Chondrocyte (in vitro differentiated cells): ENCODE data around the gene CNN2. TPM values are rescaled to one million over a fixed set of nuclear protein-coding genes. Genes with fewer than 3 reads are reported as not detected.
A peak's percentile ranks its signal among the peaks of the same experiment; 100 is the strongest.
"Not testable (repeated sequence)": the region's sequence is repeated elsewhere in the genome, so short reads cannot be mapped to it uniquely, and the experiment has no call there.

Experiments used
- DNase-seq: peaks from one replicate; pipeline ENCODE4 v3.0.0; 2021; ENCODE audit warnings: mixed read lengths, low spot score
- H3K27ac Mint-ChIP-seq: one replicate; pipeline ENCODE4 v1.8.0; 2021; ENCODE audit warnings: mild to moderate bottlenecking, moderate library complexity, mixed read lengths; ENCODE audit not compliant: unreplicated experiment
- H3K27me3 Mint-ChIP-seq: 2 replicates; pipeline ENCODE4 v1.8.0; 2021; ENCODE audit warnings: low read depth, mixed read lengths
- H3K36me3 Mint-ChIP-seq: 2 replicates; pipeline ENCODE4 v1.8.0; 2021; ENCODE audit warnings: low read depth, mixed read lengths
- H3K4me1 Mint-ChIP-seq: 2 replicates; pipeline ENCODE4 v1.8.0; 2021; ENCODE audit warnings: low read depth, mild to moderate bottlenecking, mixed read lengths
- H3K4me3 Mint-ChIP-seq: one replicate; pipeline ENCODE4 v1.8.0; 2021; ENCODE audit warnings: mild to moderate bottlenecking, moderate library complexity, mixed read lengths; ENCODE audit not compliant: unreplicated experiment
- H3K9me3 Mint-ChIP-seq: 2 replicates; pipeline ENCODE4 v1.8.0; 2021; ENCODE audit warnings: low read depth, mixed read lengths
- total RNA-seq: library from RNA; stranded (reverse); gene quantifications from 3 replicates; pipeline ENCODE4 v1.2.1, GENCODE V29; 2021
- TF ChIP-seq, protein P1 (sequence below): fragments of 200-600 bp; sonication (generic); IDR thresholded peaks from 2 replicates; pipeline ENCODE4 v1.5.0; 2021; ENCODE audit warnings: antibody characterized with exemption, mild to moderate bottlenecking, moderate library complexity

CNN2 gene
- total RNA-seq, 1 donor from 2014 or later = 363 TPM

DNA sequence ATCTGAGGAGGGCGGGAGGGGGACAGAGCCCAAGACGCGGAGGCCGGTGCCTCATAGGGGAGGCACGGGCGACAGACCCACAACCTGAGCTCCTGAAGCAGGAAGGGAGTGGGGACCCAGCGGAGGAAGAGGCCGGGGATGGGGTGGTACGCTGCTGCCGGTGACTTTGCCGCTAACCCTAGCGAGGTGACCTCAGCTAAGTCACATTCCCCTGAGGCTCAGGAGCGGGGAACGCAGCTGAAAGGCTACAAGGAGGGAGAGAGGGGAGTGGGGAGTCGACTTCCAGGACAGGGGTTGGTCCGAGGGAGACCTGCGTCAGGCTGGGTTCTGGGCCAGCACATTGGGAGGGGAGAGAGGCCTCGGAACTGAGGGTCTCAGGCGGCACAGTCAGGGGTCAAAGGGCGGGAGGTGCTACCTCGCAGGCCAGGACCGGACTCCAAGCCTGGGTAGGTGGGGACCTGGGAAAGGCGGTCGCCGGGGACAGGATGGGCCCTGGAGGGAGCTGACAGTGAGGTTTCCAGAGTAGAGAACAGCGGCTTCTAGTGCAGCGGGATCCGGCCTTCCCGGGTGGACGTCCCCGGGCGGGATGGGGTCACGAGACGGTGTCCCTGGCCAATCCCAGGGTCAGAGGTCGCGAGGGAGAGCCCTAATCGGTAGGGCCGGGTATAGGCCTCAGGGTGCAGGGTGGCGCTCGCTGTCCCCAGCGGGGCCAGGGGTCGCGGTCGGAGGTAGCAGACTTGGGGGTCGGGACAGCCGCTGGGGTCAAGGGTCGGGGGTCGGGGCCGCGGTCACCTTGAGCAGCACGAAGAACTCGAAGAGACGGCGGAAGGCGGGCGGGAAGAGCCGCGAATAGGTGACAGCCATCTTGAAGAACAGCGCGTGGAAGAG, 6.2 kb upstream of the CNN2 start:
- no peak for DNase-seq
- H3K36me3 Mint-ChIP-seq = no peaks in the 10 kb centered on the region
- TF ChIP-seq, protein P1, sequence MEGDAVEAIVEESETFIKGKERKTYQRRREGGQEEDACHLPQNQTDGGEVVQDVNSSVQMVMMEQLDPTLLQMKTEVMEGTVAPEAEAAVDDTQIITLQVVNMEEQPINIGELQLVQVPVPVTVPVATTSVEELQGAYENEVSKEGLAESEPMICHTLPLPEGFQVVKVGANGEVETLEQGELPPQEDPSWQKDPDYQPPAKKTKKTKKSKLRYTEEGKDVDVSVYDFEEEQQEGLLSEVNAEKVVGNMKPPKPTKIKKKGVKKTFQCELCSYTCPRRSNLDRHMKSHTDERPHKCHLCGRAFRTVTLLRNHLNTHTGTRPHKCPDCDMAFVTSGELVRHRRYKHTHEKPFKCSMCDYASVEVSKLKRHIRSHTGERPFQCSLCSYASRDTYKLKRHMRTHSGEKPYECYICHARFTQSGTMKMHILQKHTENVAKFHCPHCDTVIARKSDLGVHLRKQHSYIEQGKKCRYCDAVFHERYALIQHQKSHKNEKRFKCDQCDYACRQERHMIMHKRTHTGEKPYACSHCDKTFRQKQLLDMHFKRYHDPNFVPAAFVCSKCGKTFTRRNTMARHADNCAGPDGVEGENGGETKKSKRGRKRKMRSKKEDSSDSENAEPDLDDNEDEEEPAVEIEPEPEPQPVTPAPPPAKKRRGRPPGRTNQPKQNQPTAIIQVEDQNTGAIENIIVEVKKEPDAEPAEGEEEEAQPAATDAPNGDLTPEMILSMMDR = no peak
- H3K4me1 Mint-ChIP-seq = peaks cover 53% of the 10 kb centered on the region
- no peaks in the 10 kb centered on the region for H3K27me3 Mint-ChIP-seq
- H3K27ac Mint-ChIP-seq = peak overlapping the region; percentile 88
- H3K9me3 Mint-ChIP-seq = no peaks in the 10 kb centered on the region
- H3K4me3 Mint-ChIP-seq = peak overlapping the region; percentile 83

- DNase-seq = no peak
- TF ChIP-seq, protein P1 = no peak
- H3K27ac Mint-ChIP-seq = peak within 1 kb of the TSS; percentile 96
- no peaks in the 10 kb centered on the region for H3K9me3 Mint-ChIP-seq
- H3K36me3 Mint-ChIP-seq = no peaks in the 10 kb centered on the region
- no peaks in the 10 kb centered on the region for H3K27me3 Mint-ChIP-seq
- H3K4me1 Mint-ChIP-seq = peaks cover 55% of the 10 kb centered on the region
- peak within 1 kb of the TSS; percentile 83 for H3K4me3 Mint-ChIP-seq
These were observed 5.5 kb upstream of the CNN2 start, which contains the start of gene TMEM259 for GRCh38 chr19:1020868-1021425. Gene TMEM259, minus strand, starts transcription at chr19:1021123. Its CDS starts 127 bp downstream, at chr19:1020996.

- H3K9me3 Mint-ChIP-seq, H3K27me3 Mint-ChIP-seq, DNase-seq, H3K27ac Mint-ChIP-seq, H3K4me3 Mint-ChIP-seq, H3K36me3 Mint-ChIP-seq: not testable (repeated sequence)
- peaks cover 35% of the 10 kb centered on the region for H3K4me1 Mint-ChIP-seq
These were observed 2.6 kb upstream of the CNN2 start for GRCh38 chr19:1023883-1024188.

GRCh38 chr19:1025080-1025479, 1.3 kb upstream of the CNN2 start:
- not testable (repeated sequence) for H3K4me3 Mint-ChIP-seq, H3K9me3 Mint-ChIP-seq, DNase-seq, H3K36me3 Mint-ChIP-seq, H3K27me3 Mint-ChIP-seq
- peaks cover 29% of the 10 kb centered on the region for H3K4me1 Mint-ChIP-seq
- H3K27ac Mint-ChIP-seq = peak overlapping the region; percentile 59

- Mint-ChIP-seq H3K36me3 (peaks cover 3% of the 10 kb centered on the region), H3K9me3 (no peaks in the 10 kb centered on the region), H3K27ac (peak overlapping the region; percentile 91), H3K27me3 (no peaks in the 10 kb centered on the region), H3K4me3 (peak overlapping the region; percentile 91), H3K4me1 (peaks cover 31% of the 10 kb centered on the region)
- TF ChIP-seq, protein P1 = no peak
- no peak for DNase-seq
These were observed 608 bp downstream of the CNN2 start for GRCh38 chr19:1026783-1027649.

- H3K4me1 Mint-ChIP-seq = peaks cover 32% of the 10 kb centered on the region
- H3K36me3 Mint-ChIP-seq = peaks cover 9% of the 10 kb centered on the region
- H3K9me3 Mint-ChIP-seq = no peaks in the 10 kb centered on the region
- no peaks in the 10 kb centered on the region for H3K27me3 Mint-ChIP-seq
- peak overlapping the region; percentile 89 for H3K27ac Mint-ChIP-seq
- no peak for DNase-seq
- TF ChIP-seq, protein P1 = no peak
- peak overlapping the region; percentile 91 for H3K4me3 Mint-ChIP-seq
These were observed 1.2 kb downstream of the CNN2 start for GRCh38 chr19:1027650-1028061.
